ENCODE results near the gene POLR1A.

DNA sequence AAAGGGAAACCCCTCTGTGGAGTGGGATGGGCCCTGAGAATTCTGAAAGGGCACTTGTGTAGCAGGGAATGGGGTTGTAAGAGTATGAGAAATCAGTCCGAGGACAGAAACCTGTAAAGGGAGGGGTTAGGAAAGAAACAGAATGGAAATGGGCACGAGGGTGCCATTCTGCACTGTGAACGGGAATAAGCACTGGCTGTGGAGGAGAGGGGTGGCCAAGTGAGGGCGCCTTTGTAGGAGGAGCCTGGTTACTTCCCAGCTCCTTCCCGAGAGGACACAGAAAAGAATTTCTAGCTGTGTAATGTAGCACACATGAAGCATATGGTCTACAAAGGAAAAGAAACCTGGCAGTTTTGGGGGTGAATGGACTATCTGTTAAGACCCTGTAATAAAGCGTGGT lies 53.4 kb downstream of the POLR1A start:
- TF ChIP-seq, protein P1, sequence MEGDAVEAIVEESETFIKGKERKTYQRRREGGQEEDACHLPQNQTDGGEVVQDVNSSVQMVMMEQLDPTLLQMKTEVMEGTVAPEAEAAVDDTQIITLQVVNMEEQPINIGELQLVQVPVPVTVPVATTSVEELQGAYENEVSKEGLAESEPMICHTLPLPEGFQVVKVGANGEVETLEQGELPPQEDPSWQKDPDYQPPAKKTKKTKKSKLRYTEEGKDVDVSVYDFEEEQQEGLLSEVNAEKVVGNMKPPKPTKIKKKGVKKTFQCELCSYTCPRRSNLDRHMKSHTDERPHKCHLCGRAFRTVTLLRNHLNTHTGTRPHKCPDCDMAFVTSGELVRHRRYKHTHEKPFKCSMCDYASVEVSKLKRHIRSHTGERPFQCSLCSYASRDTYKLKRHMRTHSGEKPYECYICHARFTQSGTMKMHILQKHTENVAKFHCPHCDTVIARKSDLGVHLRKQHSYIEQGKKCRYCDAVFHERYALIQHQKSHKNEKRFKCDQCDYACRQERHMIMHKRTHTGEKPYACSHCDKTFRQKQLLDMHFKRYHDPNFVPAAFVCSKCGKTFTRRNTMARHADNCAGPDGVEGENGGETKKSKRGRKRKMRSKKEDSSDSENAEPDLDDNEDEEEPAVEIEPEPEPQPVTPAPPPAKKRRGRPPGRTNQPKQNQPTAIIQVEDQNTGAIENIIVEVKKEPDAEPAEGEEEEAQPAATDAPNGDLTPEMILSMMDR (IDR thresholded peaks at IDR 0.05 in 4 of 5, conservative IDR thresholded peaks at IDR 0.05 in 1 of 5), result no peak
- TF ChIP-seq POLR2A (IDR thresholded peaks at IDR 0.05), result no peak

Measured in gastrocnemius medialis (tissue), 4 donors.